HepG2 (cell line): ENCODE results near the gene GLIPR1L1. TPM values are rescaled to one million over a fixed set of nuclear protein-coding genes. Genes with fewer than 3 reads are reported as not detected.

Experiments used
- ATAC-seq: fragments of 200-7000 bp; cut with Tn5 transposase; 3 replicates; pipeline ENCODE4 v1.9.1; 2020; ENCODE audit warnings: mild to moderate bottlenecking, moderate library complexity
- BruUV-seq: library from RNA; stranded (reverse); fragments of 400-500 nt; replicated peaks from 2 replicates; lab custom pipeline; 2021; lab: Mats Ljungman, UMichigan
- CTCF ChIA-PET: fragments of 300-600 bp; formaldehyde crosslinking; extraction: SDS; loops from one replicate; lab custom pipeline; 2021; ENCODE audit warnings: low total read pairs, inconsistent platforms, low intra/inter-chr PET ratio; lab: Yijun Ruan, JAX
- POLR2A ChIA-PET: fragments of 350-600 bp; sonication (Branson Sonifier 250); formaldehyde crosslinking; loops from one replicate; lab custom pipeline; 2020; ENCODE audit warnings: antibody characterized with exemption, inconsistent platforms; lab: Yijun Ruan, JAX
- DNase-seq: peaks from one replicate; pipeline ENCODE4 v3.0.0-alpha.2; 2015; ENCODE audit warnings: low spot score
- FAIRE-seq: peaks from 3 replicates; lab custom pipeline; 2011; peaks lifted over from hg19 to GRCh38; lab: Jason Lieb, UNC
- H2AFZ ChIP-seq: one replicate; pipeline ENCODE4 v1.6.1; 2011; ENCODE audit warnings: low read length, inconsistent platforms
- H3K27ac ChIP-seq: fragments of 300-600 bp; 3 replicates; pipeline ENCODE4 v1.8.0; 2011; ENCODE audit warnings: mixed run types, mild to moderate bottlenecking, mixed read lengths, low read length, inconsistent platforms; ENCODE audit not compliant: insufficient read depth; ENCODE audit errors: extremely low read length
- H3K27me3 ChIP-seq, 2 experiments: fragments of 200-600 bp in 1 of 2; 2 replicates in 1 of 2; 3 replicates in 1 of 2; pipeline versions ENCODE4 v1.6.0 to v1.8.0; 2011; ENCODE audit warnings: low read length in 2 of 2, mild to moderate bottlenecking in 2 of 2, moderate library complexity in 2 of 2, inconsistent platforms in 1 of 2; ENCODE audit not compliant: insufficient read depth in 2 of 2, control insufficient read depth in 1 of 2
- H3K36me3 ChIP-seq, 2 experiments: fragments of 200-600 bp in 1 of 2; replicated peaks in 1 of 2; 2 replicates in 1 of 2; 3 replicates in 1 of 2; pipeline versions ENCODE4 v1.5.1 to v1.8.0; 2011; ENCODE audit warnings: low read length in 2 of 2, inconsistent platforms in 1 of 2; ENCODE audit not compliant: insufficient read depth in 2 of 2, control insufficient read depth in 1 of 2
- H3K4me1 ChIP-seq: 2 replicates; pipeline ENCODE4 v1.5.1; 2012; ENCODE audit warnings: low read length, inconsistent platforms; ENCODE audit not compliant: insufficient read depth
- H3K4me2 ChIP-seq: 2 replicates; pipeline ENCODE4 v1.6.0; 2011; ENCODE audit warnings: low read depth, low read length, inconsistent platforms
- H3K4me3 ChIP-seq, 3 experiments: fragments of 200-600 bp in 1 of 3; sonication (generic), shearing (Covaris generic) in 1 of 3; replicated peaks in 1 of 3; 2 replicates each; pipeline ENCODE4 v1.5.1; 2011 to 2016; ENCODE audit warnings: low read length in 3 of 3, inconsistent platforms in 2 of 3, low read depth in 2 of 3, mild to moderate bottlenecking in 2 of 3, control low read depth in 1 of 3, mixed read lengths in 1 of 3; ENCODE audit not compliant: insufficient read depth in 1 of 3
- H3K79me2 ChIP-seq: one replicate; pipeline ENCODE4 v1.6.1; 2011; ENCODE audit warnings: low read length, inconsistent platforms; ENCODE audit not compliant: insufficient read depth
- H3K9ac ChIP-seq: 2 replicates; pipeline ENCODE4 v1.6.0; 2011; ENCODE audit warnings: mild to moderate bottlenecking, low read depth, low read length, inconsistent platforms; ENCODE audit not compliant: insufficient read depth
- H3K9me3 ChIP-seq: 2 replicates; pipeline ENCODE4 v1.5.1; 2012; ENCODE audit warnings: mild to moderate bottlenecking, low read length
- H4K20me1 ChIP-seq: 2 replicates; pipeline ENCODE4 v1.6.0; 2011; ENCODE audit warnings: inconsistent platforms, mild to moderate bottlenecking, low read length, moderate library complexity; ENCODE audit not compliant: insufficient read depth
- AKNA ChIP-seq: sonication (generic); formaldehyde crosslinking; IDR thresholded peaks from 2 replicates; pipeline ENCODE4 v1.4.0; 2020; ENCODE audit warnings: missing genetic modification reagents, borderline replicate concordance
- BHLHE40 ChIP-seq: IDR thresholded peaks from 2 replicates; pipeline ENCODE4 v1.6.1; 2011; ENCODE audit warnings: low read length, improper control_type of control experiment
- HDAC1 ChIP-seq: sonication (generic); formaldehyde crosslinking; IDR thresholded peaks from 2 replicates; pipeline ENCODE4 v1.5.1; 2020; ENCODE audit warnings: mild to moderate bottlenecking, missing genetic modification reagents
- NFKBIZ ChIP-seq: IDR thresholded peaks from 2 replicates; pipeline ENCODE4 v1.6.1; 2018; ENCODE audit warnings: missing genetic modification reagents, missing compliant biosample characterization
- PAWR ChIP-seq: sonication (generic); formaldehyde crosslinking; IDR thresholded peaks from 2 replicates; pipeline ENCODE4 v1.4.0; 2020; ENCODE audit warnings: missing genetic modification reagents, mild to moderate bottlenecking, borderline replicate concordance
- PBX3 ChIP-seq: sonication (generic); formaldehyde crosslinking; IDR thresholded peaks from 2 replicates; pipeline ENCODE4 v1.8.1; 2023; ENCODE audit warnings: missing genetic modification reagents, inconsistent platforms, borderline replicate concordance
- PLRG1 ChIP-seq: fragments of 450-650 bp; conservative IDR thresholded peaks from 2 replicates; pipeline ENCODE4 v1.6.1; 2016
- POLR2AphosphoS2 ChIP-seq: IDR thresholded peaks from 2 replicates; pipeline ENCODE4 v1.6.1; 2011; ENCODE audit warnings: low read depth, low read length, improper control_type of control experiment
- RBFOX2 ChIP-seq: fragments of 200-400 bp; formaldehyde crosslinking; IDR thresholded peaks from 2 replicates; pipeline ENCODE4 v1.6.1; 2017; ENCODE audit warnings: low read depth, mild to moderate bottlenecking, low read length
- SP2 ChIP-seq: sonication (generic); formaldehyde crosslinking; IDR thresholded peaks from 2 replicates; pipeline ENCODE4 v1.5.1; 2020; ENCODE audit warnings: mild to moderate bottlenecking, missing genetic modification reagents
- SUZ12 ChIP-seq: fragments of 150-350 bp; IDR thresholded peaks from 2 replicates; pipeline ENCODE4 v1.6.1; 2014; ENCODE audit warnings: low read depth, low read length
- ZBTB20 ChIP-seq: sonication (generic); formaldehyde crosslinking; IDR thresholded peaks from 2 replicates; pipeline ENCODE4 v1.8.1; 2023; ENCODE audit warnings: missing genetic modification reagents, low read depth, mild to moderate bottlenecking, borderline replicate concordance
- ZFYVE20 ChIP-seq: sonication (generic); formaldehyde crosslinking; IDR thresholded peaks from 2 replicates; pipeline ENCODE4 v1.8.0; 2023; ENCODE audit warnings: low read depth, mild to moderate bottlenecking, moderate library complexity, missing genetic modification reagents, borderline replicate concordance
- ZKSCAN5 ChIP-seq: sonication (generic); formaldehyde crosslinking; IDR thresholded peaks from 2 replicates; pipeline ENCODE4 v1.5.1; 2020; ENCODE audit warnings: mild to moderate bottlenecking, missing genetic modification reagents
- ZMYM4 ChIP-seq: sonication (generic); formaldehyde crosslinking; IDR thresholded peaks from 2 replicates; pipeline ENCODE4 v1.8.1; 2023; ENCODE audit warnings: mild to moderate bottlenecking, missing genetic modification reagents
- ZNF430 ChIP-seq: sonication (generic); formaldehyde crosslinking; IDR thresholded peaks from 2 replicates; pipeline ENCODE4 v1.9.0; 2021; ENCODE audit warnings: mild to moderate bottlenecking, missing genetic modification reagents
- ZSCAN25 ChIP-seq: sonication (generic); formaldehyde crosslinking; IDR thresholded peaks from 2 replicates; pipeline ENCODE4 v1.8.0; 2022; ENCODE audit warnings: mild to moderate bottlenecking, missing genetic modification reagents
- WGBS: methylation state at CpG from one replicate; pipeline ENCODE4 v1.1.6; 2017; ENCODE audit warnings: low lambda C conversion rate; 5-methylcytosine and 5-hydroxymethylcytosine counted together
- in situ Hi-C: cut with HindIII; loops from 2 replicates; pipeline ENCODE4 v1.10.0; 2017; ENCODE audit warnings: low pct_unique_long_range_greater_than_20kb; ENCODE audit not compliant: extremely low pct_ligation_motif_present
- intact Hi-C: fragments of 100-400 bp; cut with micrococcal nuclease; formaldehyde crosslinking; loops from one replicate; pipeline ENCODE4 v1.10.0; 2022; ENCODE audit not compliant: unreplicated experiment
- polyA plus RNA-seq, 8 experiments: library from polyadenylated mRNA; depleted of rRNA in 3 of 8; stranded (reverse) in 7 of 8; unstranded in 1 of 8; fragments of >200 nt; fragmentation: Illumina TruSeq in 4 of 8; extraction: Trizol in 4 of 8; gene quantifications; 2 replicates each; pipeline versions ENCODE4 v1.2.1 to v1.2.3, GENCODE V29; 2011 to 2016; ENCODE audit warnings: low read depth in 4 of 8, missing spikeins in 1 of 8, mixed read lengths in 1 of 8; ENCODE audit not compliant: insufficient read depth in 1 of 8
- total RNA-seq, 5 experiments: library from RNA; depleted of rRNA; stranded (reverse); fragments of >200 nt; fragmentation: Illumina TruSeq; extraction: Trizol; gene quantifications; 2 replicates each; pipeline ENCODE4 v1.2.3, GENCODE V29; 2016; ENCODE audit warnings: low read depth in 1 of 5

GLIPR1L1 gene
- total and polyA plus RNA-seq, 2 of the 13 experiments (the other 11 are each of a cell fraction or from before 2014, with no cell fraction given) = not detected

GRCh38 chr12:75414671-75415070, 80.2 kb downstream of the GLIPR1L1 start (continued):
- TF ChIP-seq HDAC1 (CRISPR knock-in tag) = no peak
- TF ChIP-seq, all 625 proteins: peak for 0

- BruUV-seq = no TSS peak
- no peaks in the 10 kb centered on the region for H3K4me1 ChIP-seq
- ATAC-seq = no peak
- no peak for FAIRE-seq
- H2AFZ ChIP-seq = no peak overlapping the region
- no peaks in the 10 kb centered on the region; a peak in 1 of 5 replicates for H3K27me3 ChIP-seq
- DNase-seq = no peak
- no peaks in the 10 kb centered on the region for H3K9me3 ChIP-seq
- no peaks in the 10 kb centered on the region for H3K79me2 ChIP-seq
- in situ Hi-C loops = no loop called here
- no peaks in the 10 kb centered on the region for H3K36me3 ChIP-seq
- no peaks in the 10 kb centered on the region for H4K20me1 ChIP-seq
- no peak overlapping the region for H3K9ac ChIP-seq
- WGBS = 2% methylated on average over 2 of the region's 2 CpGs
- H3K4me3 ChIP-seq = no peak overlapping the region
- no peak overlapping the region for H3K27ac ChIP-seq
- POLR2A ChIA-PET = no interaction called here
- no peak for TF ChIP-seq SUZ12
- TF ChIP-seq ZBTB20 (CRISPR knock-in tag) = no peak
- TF ChIP-seq ZSCAN25 (CRISPR knock-in tag) = no peak
- no peak for TF ChIP-seq PAWR (CRISPR knock-in tag)
- no peak for TF ChIP-seq PLRG1
- no peak for TF ChIP-seq NFKBIZ (CRISPR knock-in tag)
- TF ChIP-seq BHLHE40 = no peak
- TF ChIP-seq PBX3 (CRISPR knock-in tag) = no peak
- TF ChIP-seq RBFOX2 = no peak
- no peak for TF ChIP-seq POLR2AphosphoS2
- TF ChIP-seq ZFYVE20 (CRISPR knock-in tag) = no peak
- no peak for TF ChIP-seq ZNF430 (CRISPR knock-in tag)
- TF ChIP-seq SP2 = no peak
- TF ChIP-seq AKNA (CRISPR knock-in tag) = no peak
- no peak for TF ChIP-seq ZMYM4 (CRISPR knock-in tag)
- no peak for TF ChIP-seq ZKSCAN5 (CRISPR knock-in tag)
- TF ChIP-seq, all 625 proteins: peak for 0
- intact Hi-C loops = no loop called here
- CTCF ChIA-PET = no interaction called here
- H3K4me2 ChIP-seq = no peak overlapping the region
Measured at GRCh38 chr12:75419841-75420240, 85.4 kb downstream of the GLIPR1L1 start.
